HG02798 (cell line): ENCODE measurements around the gene BICRAL.
"Not testable (repeated sequence)": the region's sequence is repeated elsewhere in the genome, so short reads cannot be mapped to it uniquely, and the experiment has no call there.

Experiments
- ATAC-seq: cut with Tn5 transposase; IDR thresholded peaks from one replicate; pipeline ENCODE4 v1.9.1; 2021; ENCODE audit warnings: mild to moderate bottlenecking; ENCODE audit not compliant: unreplicated experiment, poor library complexity

BICRAL gene

GRCh38 chr6:42790549-42791181 is 8.8 kb downstream of the BICRAL start:
- no peak for ATAC-seq

- no peak for ATAC-seq
These were observed 10.0 kb downstream of the BICRAL start for GRCh38 chr6:42791706-42792320.

GRCh38 chr6:42795651-42796050 is 13.8 kb downstream of the BICRAL start:
- ATAC-seq, result no peak

GRCh38 chr6:42796171-42796570 is 14.3 kb downstream of the BICRAL start:
- no peak for ATAC-seq

GRCh38 chr6:42797696-42798095 is 15.8 kb downstream of the BICRAL start:
- not testable (repeated sequence) for ATAC-seq

- no peak for ATAC-seq
These were observed 23.5 kb downstream of the BICRAL start for GRCh38 chr6:42805297-42805861.

GRCh38 chr6:42806359-42806758 is 24.5 kb downstream of the BICRAL start:
- ATAC-seq, result not testable (repeated sequence)

GRCh38 chr6:42808492-42809483 is 26.9 kb downstream of the BICRAL start:
- no peak for ATAC-seq

GRCh38 chr6:42813074-42813645 is 31.3 kb downstream of the BICRAL start:
- no peak for ATAC-seq

- no peak for ATAC-seq
These were observed 32.1 kb downstream of the BICRAL start for GRCh38 chr6:42813906-42814444.

GRCh38 chr6:42815726-42816125 is 33.9 kb downstream of the BICRAL start:
- ATAC-seq, result not testable (repeated sequence)

- ATAC-seq, result no peak
These were observed 36.1 kb downstream of the BICRAL start for GRCh38 chr6:42817907-42818306.

- no peak for ATAC-seq
These were observed 36.6 kb downstream of the BICRAL start for GRCh38 chr6:42818416-42818815.

- no peak for ATAC-seq
These were observed 37.0 kb downstream of the BICRAL start for GRCh38 chr6:42818878-42819277.

- ATAC-seq, result no peak
These were observed 38.1 kb downstream of the BICRAL start for GRCh38 chr6:42819803-42820511.

- no peak for ATAC-seq
These were observed 38.9 kb downstream of the BICRAL start for GRCh38 chr6:42820512-42821340.

- no peak for ATAC-seq
These were observed 39.5 kb downstream of the BICRAL start for GRCh38 chr6:42821341-42821668.

GRCh38 chr6:42821846-42822245 is 40.0 kb downstream of the BICRAL start:
- no peak for ATAC-seq
